ENCODE results near the gene AKAP6.

Gene AKAP6

GRCh38 chr14:32332415-32333316 lies 3.6 kb downstream of the AKAP6 start:
- H3K9ac ChIP-seq (ENCODE audit: low read length) = no peak overlapping the region
- no peak for DNase-seq (ENCODE audit: low read depth)
- H3K4me3 ChIP-seq (ENCODE audit: low read length) = no peak overlapping the region
- no peaks in the 10 kb centered on the region for H3K4me1 ChIP-seq (ENCODE audit: control insufficient read depth, insufficient read depth, low read length)
- H3K27me3 ChIP-seq (replicated peaks; ENCODE audit: control insufficient read depth, insufficient read depth, low read length) = peaks cover 6% of the 10 kb centered on the region
- H3K9me3 ChIP-seq (ENCODE audit: control insufficient read depth, low read length) = no peaks in the 10 kb centered on the region
- H3K36me3 ChIP-seq (ENCODE audit: control insufficient read depth, insufficient read depth, low read length, severe bottlenecking) = no peaks in the 10 kb centered on the region

DNA sequence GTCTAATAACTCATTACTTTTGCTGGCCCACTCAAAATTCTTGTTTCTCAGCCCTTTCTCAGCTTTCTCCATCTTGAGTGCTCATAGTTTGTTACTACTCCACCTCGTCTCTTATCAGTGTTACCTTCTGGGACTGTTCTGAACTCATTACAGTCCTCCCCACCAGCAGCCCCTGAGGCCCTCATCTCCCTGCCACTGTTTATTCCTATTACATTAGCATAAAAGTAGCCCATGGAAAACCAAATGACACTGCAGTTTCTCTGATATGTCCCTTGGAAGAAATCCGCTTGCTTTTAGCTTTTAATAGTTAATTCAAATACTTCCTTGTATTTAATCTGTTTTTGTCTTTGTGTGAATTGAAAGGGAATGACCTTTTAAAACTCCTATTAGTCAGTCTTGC lies 7.6 kb downstream of the AKAP6 start:
- Histone ChIP-seq H3K4me3 (ENCODE audit: low read length) (no peak overlapping the region), H3K36me3 (ENCODE audit: control insufficient read depth, insufficient read depth, low read length, severe bottlenecking) (no peaks in the 10 kb centered on the region)

GRCh38 chr14:32337759-32338158 lies 8.7 kb downstream of the AKAP6 start:
- Histone ChIP-seq H3K4me3 (ENCODE audit: low read length) (no peak overlapping the region), H3K9me3 (ENCODE audit: control insufficient read depth, low read length) (no peaks in the 10 kb centered on the region), H3K9ac (ENCODE audit: low read length) (no peak overlapping the region), H3K27me3 (replicated peaks; ENCODE audit: control insufficient read depth, insufficient read depth, low read length) (no peaks in the 10 kb centered on the region), H3K36me3 (ENCODE audit: control insufficient read depth, insufficient read depth, low read length, severe bottlenecking) (no peaks in the 10 kb centered on the region), H3K4me1 (ENCODE audit: control insufficient read depth, insufficient read depth, low read length) (no peaks in the 10 kb centered on the region)
- no peak for DNase-seq (ENCODE audit: low read depth)

More for the DNA sequence above, 7.6 kb downstream of the AKAP6 start:
- DNase-seq (ENCODE audit: low read depth) = no peak
- Histone ChIP-seq H3K9me3 (ENCODE audit: control insufficient read depth, low read length) (no peaks in the 10 kb centered on the region), H3K4me1 (ENCODE audit: control insufficient read depth, insufficient read depth, low read length) (no peaks in the 10 kb centered on the region), H3K9ac (ENCODE audit: low read length) (no peak overlapping the region), H3K27me3 (replicated peaks; ENCODE audit: control insufficient read depth, insufficient read depth, low read length) (no peaks in the 10 kb centered on the region)

GRCh38 chr14:32339188-32339587 lies 10.1 kb downstream of the AKAP6 start:
- Histone ChIP-seq H3K27me3 (replicated peaks; ENCODE audit: control insufficient read depth, insufficient read depth, low read length) (no peaks in the 10 kb centered on the region), H3K4me1 (ENCODE audit: control insufficient read depth, insufficient read depth, low read length) (no peaks in the 10 kb centered on the region), H3K9me3 (ENCODE audit: control insufficient read depth, low read length) (no peaks in the 10 kb centered on the region), H3K36me3 (ENCODE audit: control insufficient read depth, insufficient read depth, low read length, severe bottlenecking) (no peaks in the 10 kb centered on the region), H3K4me3 (ENCODE audit: low read length) (no peak overlapping the region), H3K9ac (ENCODE audit: low read length) (no peak overlapping the region)
- DNase-seq (ENCODE audit: low read depth) = no peak

GRCh38 chr14:32341947-32342846 lies 13.1 kb downstream of the AKAP6 start:
- Histone ChIP-seq H3K4me3 (ENCODE audit: low read length) (no peak overlapping the region), H3K9ac (ENCODE audit: low read length) (no peak overlapping the region), H3K4me1 (ENCODE audit: control insufficient read depth, insufficient read depth, low read length) (peaks cover 3% of the 10 kb centered on the region), H3K9me3 (ENCODE audit: control insufficient read depth, low read length) (no peaks in the 10 kb centered on the region), H3K27me3 (replicated peaks; ENCODE audit: control insufficient read depth, insufficient read depth, low read length) (no peaks in the 10 kb centered on the region), H3K36me3 (ENCODE audit: control insufficient read depth, insufficient read depth, low read length, severe bottlenecking) (no peaks in the 10 kb centered on the region)
- DNase-seq (ENCODE audit: low read depth) = no peak

- no peak for DNase-seq (ENCODE audit: low read depth)
- Histone ChIP-seq H3K27me3 (replicated peaks; ENCODE audit: control insufficient read depth, insufficient read depth, low read length) (no peaks in the 10 kb centered on the region), H3K9ac (ENCODE audit: low read length) (no peak overlapping the region), H3K9me3 (ENCODE audit: control insufficient read depth, low read length) (no peaks in the 10 kb centered on the region), H3K4me3 (ENCODE audit: low read length) (no peak overlapping the region), H3K4me1 (ENCODE audit: control insufficient read depth, insufficient read depth, low read length) (peaks cover 3% of the 10 kb centered on the region), H3K36me3 (ENCODE audit: control insufficient read depth, insufficient read depth, low read length, severe bottlenecking) (no peaks in the 10 kb centered on the region)
Observed at GRCh38 chr14:32342847-32343194, 13.7 kb downstream of the AKAP6 start.

DNA sequence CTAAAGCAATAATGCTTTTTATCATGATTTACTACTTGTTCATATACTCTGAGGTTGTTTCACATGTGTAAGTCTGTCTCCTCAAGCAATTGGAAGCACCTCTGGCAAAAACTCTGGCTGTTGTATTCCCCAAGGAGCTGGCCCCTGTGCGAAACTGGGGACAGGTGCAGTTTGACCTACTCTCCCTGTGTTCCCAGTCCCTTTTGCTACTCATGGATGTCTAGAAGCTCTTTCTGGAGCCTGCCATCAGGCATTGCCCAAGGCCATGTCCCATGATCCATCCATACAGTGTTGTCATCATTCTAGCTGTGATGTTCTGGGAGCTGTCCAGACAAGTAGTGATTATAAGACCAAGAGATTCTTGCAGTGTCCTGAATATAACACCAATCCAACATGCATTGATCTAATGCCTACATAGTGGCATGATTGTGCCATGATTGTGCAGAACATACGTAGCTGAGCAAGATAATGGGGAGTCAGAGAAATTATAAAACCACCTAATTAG lies 14.9 kb downstream of the AKAP6 start:
- DNase-seq (ENCODE audit: low read depth) = no peak
- Histone ChIP-seq H3K4me1 (ENCODE audit: control insufficient read depth, insufficient read depth, low read length) (peaks cover 3% of the 10 kb centered on the region), H3K27me3 (replicated peaks; ENCODE audit: control insufficient read depth, insufficient read depth, low read length) (no peaks in the 10 kb centered on the region), H3K4me3 (ENCODE audit: low read length) (no peak overlapping the region), H3K9ac (ENCODE audit: low read length) (no peak overlapping the region), H3K9me3 (ENCODE audit: control insufficient read depth, low read length) (no peaks in the 10 kb centered on the region), H3K36me3 (ENCODE audit: control insufficient read depth, insufficient read depth, low read length, severe bottlenecking) (no peaks in the 10 kb centered on the region)

GRCh38 chr14:32345311-32345791 lies 16.3 kb downstream of the AKAP6 start:
- Histone ChIP-seq H3K9me3 (ENCODE audit: control insufficient read depth, low read length) (no peaks in the 10 kb centered on the region), H3K4me1 (ENCODE audit: control insufficient read depth, insufficient read depth, low read length) (peaks cover 3% of the 10 kb centered on the region), H3K27me3 (replicated peaks; ENCODE audit: control insufficient read depth, insufficient read depth, low read length) (no peaks in the 10 kb centered on the region), H3K4me3 (ENCODE audit: low read length) (no peak overlapping the region), H3K9ac (ENCODE audit: low read length) (no peak overlapping the region), H3K36me3 (ENCODE audit: control insufficient read depth, insufficient read depth, low read length, severe bottlenecking) (no peaks in the 10 kb centered on the region)
- DNase-seq (ENCODE audit: low read depth) = peak; percentile 39

DNA sequence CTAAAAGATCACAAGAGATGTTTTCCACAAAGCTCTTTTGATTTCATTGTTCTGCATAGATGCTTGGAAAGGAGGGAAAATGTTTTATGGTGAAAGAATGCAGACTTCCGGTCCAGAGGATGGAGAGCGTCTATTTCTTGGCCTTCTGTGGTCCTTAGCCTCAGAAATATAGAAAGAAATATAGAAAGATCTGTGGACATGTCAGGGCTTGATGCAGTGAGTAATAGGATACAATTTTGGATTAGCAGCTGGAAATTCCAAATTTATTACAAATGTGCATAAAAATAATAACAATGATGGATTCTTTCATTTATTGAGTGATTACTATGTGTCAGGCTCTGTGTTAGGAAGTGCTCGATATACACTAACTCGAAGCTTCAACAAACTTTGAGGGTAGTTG lies 20.2 kb downstream of the AKAP6 start:
- Histone ChIP-seq H3K9ac (ENCODE audit: low read length) (no peak overlapping the region), H3K4me1 (ENCODE audit: control insufficient read depth, insufficient read depth, low read length) (peaks cover 3% of the 10 kb centered on the region), H3K27me3 (replicated peaks; ENCODE audit: control insufficient read depth, insufficient read depth, low read length) (no peaks in the 10 kb centered on the region), H3K36me3 (ENCODE audit: control insufficient read depth, insufficient read depth, low read length, severe bottlenecking) (no peaks in the 10 kb centered on the region), H3K9me3 (ENCODE audit: control insufficient read depth, low read length) (no peaks in the 10 kb centered on the region), H3K4me3 (ENCODE audit: low read length) (no peak overlapping the region)
- DNase-seq (ENCODE audit: low read depth) = no peak

DNA sequence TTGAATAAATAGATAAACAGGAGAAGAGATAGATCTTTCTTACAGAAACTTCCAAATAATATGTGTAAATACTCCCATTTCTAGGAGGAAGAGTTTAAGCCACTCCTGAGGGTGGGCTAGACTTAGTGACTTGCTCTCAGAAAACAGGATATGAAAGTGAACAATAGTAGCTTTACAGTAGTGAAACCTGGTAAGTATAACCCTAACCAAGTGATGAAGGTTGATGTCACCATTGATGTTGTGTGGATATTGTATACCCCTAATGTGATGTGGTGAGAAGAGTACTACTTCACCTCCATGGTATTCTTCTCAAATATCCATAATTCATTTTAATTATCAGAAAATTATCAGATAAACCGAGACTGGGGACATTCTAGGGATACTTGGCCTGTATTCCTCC lies 20.9 kb downstream of the AKAP6 start:
- Histone ChIP-seq H3K9ac (ENCODE audit: low read length) (no peak overlapping the region), H3K9me3 (ENCODE audit: control insufficient read depth, low read length) (no peaks in the 10 kb centered on the region), H3K36me3 (ENCODE audit: control insufficient read depth, insufficient read depth, low read length, severe bottlenecking) (no peaks in the 10 kb centered on the region), H3K4me1 (ENCODE audit: control insufficient read depth, insufficient read depth, low read length) (peaks cover 3% of the 10 kb centered on the region), H3K27me3 (replicated peaks; ENCODE audit: control insufficient read depth, insufficient read depth, low read length) (no peaks in the 10 kb centered on the region), H3K4me3 (ENCODE audit: low read length) (no peak overlapping the region)
- no peak for DNase-seq (ENCODE audit: low read depth)

GRCh38 chr14:32352631-32353030 lies 23.5 kb downstream of the AKAP6 start:
- H3K9ac ChIP-seq (ENCODE audit: low read length) = no peak overlapping the region
- H3K36me3 ChIP-seq (ENCODE audit: control insufficient read depth, insufficient read depth, low read length, severe bottlenecking) = no peaks in the 10 kb centered on the region
- H3K27me3 ChIP-seq (replicated peaks; ENCODE audit: control insufficient read depth, insufficient read depth, low read length) = no peaks in the 10 kb centered on the region
- H3K9me3 ChIP-seq (ENCODE audit: control insufficient read depth, low read length) = no peaks in the 10 kb centered on the region
- H3K4me1 ChIP-seq (ENCODE audit: control insufficient read depth, insufficient read depth, low read length) = no peaks in the 10 kb centered on the region
- no peak overlapping the region for H3K4me3 ChIP-seq (ENCODE audit: low read length)
- DNase-seq (ENCODE audit: low read depth) = no peak

Data from adipocyte (in vitro differentiated cells).